Mammary epithelial cell (primary cell): Measurements from ENCODE around the gene HS3ST1.

Experiments used
- EZH2 ChIP-seq: IDR thresholded peaks from 2 replicates; pipeline ENCODE4 v1.6.1; 2012; ENCODE audit warnings: low read length, inconsistent platforms, borderline replicate concordance
- TF ChIP-seq, protein P1 (sequence below), 2 donors: IDR thresholded peaks in 1 of 2; conservative IDR thresholded peaks in 1 of 2; 2 replicates each; pipeline ENCODE4 v1.5.1; 2011 to 2012; ENCODE audit warnings: inconsistent platforms in 2 of 2, low read length in 2 of 2, mild to moderate bottlenecking in 2 of 2, control low read depth in 1 of 2, low read depth in 1 of 2; ENCODE audit not compliant: insufficient read depth in 1 of 2; ENCODE audit errors: extremely low read depth in 1 of 2

DNA sequence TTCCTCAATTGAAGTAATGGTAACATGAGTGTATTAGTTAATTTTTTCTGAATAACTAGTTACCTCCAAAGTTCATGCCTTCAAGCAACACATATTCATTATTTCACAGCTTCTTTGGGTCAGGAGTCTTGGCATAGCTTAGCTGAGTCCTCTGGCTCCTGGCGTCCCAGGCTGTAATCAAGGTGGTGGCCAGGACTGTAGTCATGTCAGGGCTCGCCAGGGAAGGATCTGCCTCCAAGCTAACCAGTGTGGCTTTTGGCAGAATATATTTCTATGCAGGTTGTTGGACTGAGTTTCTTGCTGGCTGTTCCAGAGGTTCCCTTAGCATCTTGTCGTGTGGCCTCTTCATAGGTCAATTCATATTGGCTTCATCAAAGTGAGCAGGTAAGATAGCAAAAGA, 10.0 kb upstream of the HS3ST1 start:
- no peak for TF ChIP-seq EZH2
- TF ChIP-seq, protein P1, sequence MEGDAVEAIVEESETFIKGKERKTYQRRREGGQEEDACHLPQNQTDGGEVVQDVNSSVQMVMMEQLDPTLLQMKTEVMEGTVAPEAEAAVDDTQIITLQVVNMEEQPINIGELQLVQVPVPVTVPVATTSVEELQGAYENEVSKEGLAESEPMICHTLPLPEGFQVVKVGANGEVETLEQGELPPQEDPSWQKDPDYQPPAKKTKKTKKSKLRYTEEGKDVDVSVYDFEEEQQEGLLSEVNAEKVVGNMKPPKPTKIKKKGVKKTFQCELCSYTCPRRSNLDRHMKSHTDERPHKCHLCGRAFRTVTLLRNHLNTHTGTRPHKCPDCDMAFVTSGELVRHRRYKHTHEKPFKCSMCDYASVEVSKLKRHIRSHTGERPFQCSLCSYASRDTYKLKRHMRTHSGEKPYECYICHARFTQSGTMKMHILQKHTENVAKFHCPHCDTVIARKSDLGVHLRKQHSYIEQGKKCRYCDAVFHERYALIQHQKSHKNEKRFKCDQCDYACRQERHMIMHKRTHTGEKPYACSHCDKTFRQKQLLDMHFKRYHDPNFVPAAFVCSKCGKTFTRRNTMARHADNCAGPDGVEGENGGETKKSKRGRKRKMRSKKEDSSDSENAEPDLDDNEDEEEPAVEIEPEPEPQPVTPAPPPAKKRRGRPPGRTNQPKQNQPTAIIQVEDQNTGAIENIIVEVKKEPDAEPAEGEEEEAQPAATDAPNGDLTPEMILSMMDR (conservative IDR thresholded peaks at IDR 0.05 in 1 of 2, IDR thresholded peaks at IDR 0.05 in 1 of 2; ENCODE audit: extremely low read depth in 1 of 2, insufficient read depth in 1 of 2, low read depth in 1 of 2, low read length in 2 of 2) = no peak
